GM19239 (cell line): Measurements from ENCODE around the gene ARMC9.
"Not testable (repeated sequence)": the region's sequence is repeated elsewhere in the genome, so short reads cannot be mapped to it uniquely, and the experiment has no call there.

ENCODE experiments used
- DNase-seq: peaks from one replicate; pipeline ENCODE4 v3.0.0; 2011; ENCODE audit warnings: low spot score; ENCODE audit not compliant: insufficient read length
- FAIRE-seq: peaks from 2 replicates; lab custom pipeline; 2011; peaks lifted over from hg19 to GRCh38; lab: Jason Lieb, UNC

ARMC9 gene

GRCh38 chr2:231178805-231179204 lies 19.6 kb upstream of the ARMC9 start:
- DNase-seq, FAIRE-seq: not testable (repeated sequence)

GRCh38 chr2:231181860-231182512 lies 16.4 kb upstream of the ARMC9 start:
- FAIRE-seq: peak; percentile 79
- peak; percentile 34 for DNase-seq

GRCh38 chr2:231182513-231182899 lies 15.9 kb upstream of the ARMC9 start:
- peak; percentile 87 for FAIRE-seq
- DNase-seq: no peak

- FAIRE-seq (no peak), DNase-seq (no peak)
These were observed 14.6 kb upstream of the ARMC9 start for GRCh38 chr2:231183851-231184250.

GRCh38 chr2:231184319-231184718 lies 14.1 kb upstream of the ARMC9 start:
- DNase-seq: no peak
- no peak for FAIRE-seq

- FAIRE-seq (no peak), DNase-seq (no peak)
These were observed 13.2 kb upstream of the ARMC9 start for GRCh38 chr2:231185050-231185725.

- FAIRE-seq: no peak
- DNase-seq: no peak
These were observed 12.5 kb upstream of the ARMC9 start for GRCh38 chr2:231185886-231186285.

- no peak for FAIRE-seq
- no peak for DNase-seq
These were observed 12.1 kb upstream of the ARMC9 start for GRCh38 chr2:231186325-231186724.

- DNase-seq (no peak), FAIRE-seq (no peak)
These were observed 10.5 kb upstream of the ARMC9 start for GRCh38 chr2:231187736-231188505.

- FAIRE-seq: no peak
- DNase-seq: no peak
These were observed 9.8 kb upstream of the ARMC9 start for GRCh38 chr2:231188506-231189170.

GRCh38 chr2:231189171-231189530 lies 9.3 kb upstream of the ARMC9 start:
- no peak for FAIRE-seq
- DNase-seq: no peak

GRCh38 chr2:231189571-231190495 lies 8.6 kb upstream of the ARMC9 start:
- FAIRE-seq: no peak
- no peak for DNase-seq

- no peak for DNase-seq
- no peak for FAIRE-seq
These were observed 7.8 kb upstream of the ARMC9 start for GRCh38 chr2:231190531-231191197.

- no peak for FAIRE-seq
- no peak for DNase-seq
These were observed 6.2 kb upstream of the ARMC9 start for GRCh38 chr2:231191896-231192872.

GRCh38 chr2:231193216-231193615 lies 5.2 kb upstream of the ARMC9 start:
- FAIRE-seq (no peak), DNase-seq (no peak)

GRCh38 chr2:231196592-231196991 lies 1.8 kb upstream of the ARMC9 start:
- no peak for FAIRE-seq
- no peak for DNase-seq

GRCh38 chr2:231197196-231197595 lies 1.2 kb upstream of the ARMC9 start:
- DNase-seq, FAIRE-seq: not testable (repeated sequence)

GRCh38 chr2:231197706-231198290 lies 633 bp upstream of the ARMC9 start:
- DNase-seq (no peak), FAIRE-seq (no peak)
